Measurements from ENCODE around the gene CSF2RB. TPM values are rescaled to one million over a fixed set of nuclear protein-coding genes. Genes with fewer than 3 reads are reported as not detected.

The CSF2RB gene
- total and polyA plus RNA-seq, 2 of the 13 experiments (the other 11 are each of a cell fraction or from before 2014, with no cell fraction given), result not detected

- no peak for TF ChIP-seq ZFAT (CRISPR knock-in tag; conservative IDR thresholded peaks at IDR 0.05)
- no peak for TF ChIP-seq HIC2 (CRISPR knock-in tag; IDR thresholded peaks at IDR 0.05; ENCODE audit: low read depth)
Measured at GRCh38 chr22:36907253-36908195, 5.9 kb upstream of the CSF2RB start (continued).

GRCh38 chr22:36910461-36910860 is 3.0 kb upstream of the CSF2RB start:
- CTCF ChIA-PET (ENCODE audit: low intra/inter-chr PET ratio, low total read pairs), result no interaction called here
- POLR2A ChIA-PET, result no interaction called here

More at GRCh38 chr22:36910461-36910860, 3.0 kb upstream of the CSF2RB start:
- no peak overlapping the region for H2AFZ ChIP-seq (ENCODE audit: low read length)
- H3K79me2 ChIP-seq (ENCODE audit: insufficient read depth, low read length), result no peaks in the 10 kb centered on the region
- H3K4me3 ChIP-seq (replicated peaks in 1 of 3; ENCODE audit: insufficient read depth in 1 of 3, low read depth in 2 of 3, low read length in 3 of 3), result no peak overlapping the region
- no peaks in the 10 kb centered on the region for H3K9me3 ChIP-seq (ENCODE audit: low read length)
- no peak overlapping the region for H3K27ac ChIP-seq (ENCODE audit: extremely low read length, insufficient read depth, low read length)
- DNase-seq (ENCODE audit: low spot score), result no peak
- no peak for TF ChIP-seq FOXK1 (CRISPR knock-in tag; IDR thresholded peaks at IDR 0.05; ENCODE audit: borderline replicate concordance, low read depth)
- H3K36me3 ChIP-seq (replicated peaks in 1 of 2; ENCODE audit: control insufficient read depth in 1 of 2, insufficient read depth in 2 of 2, low read length in 2 of 2), result no peaks in the 10 kb centered on the region
- no TSS peak for BruUV-seq (replicated peaks)
- intact Hi-C loops (cut with micrococcal nuclease; ENCODE audit: unreplicated experiment) (no loop called here), in situ Hi-C loops (cut with HindIII; ENCODE audit: extremely low pct_ligation_motif_present, low pct_unique_long_range_greater_than_20kb) (no loop called here)
- FAIRE-seq, result no peak
- no peaks in the 10 kb centered on the region for H3K4me1 ChIP-seq (ENCODE audit: insufficient read depth, low read length)
- H3K27me3 ChIP-seq (ENCODE audit: control insufficient read depth in 1 of 2, insufficient read depth in 2 of 2, low read length in 2 of 2), result peaks cover 5 to 24% of the 10 kb centered on the region in 2 experiments; a peak in 4 of 5 replicates
- no peaks in the 10 kb centered on the region for H4K20me1 ChIP-seq (ENCODE audit: insufficient read depth, low read length)
- no peak overlapping the region for H3K9ac ChIP-seq (ENCODE audit: insufficient read depth, low read depth, low read length)
- ATAC-seq, result no peak
- H3K4me2 ChIP-seq (ENCODE audit: low read depth, low read length), result no peak overlapping the region

Data from HepG2 (cell line).